ENCODE measurements around the gene ICE2.

- no peak for TF ChIP-seq CTCF (IDR thresholded peaks at IDR 0.05; ENCODE audit: low read depth, low read length)
- no peak for TF ChIP-seq EZH2phosphoT487 (IDR thresholded peaks at IDR 0.05; ENCODE audit: low read depth)
These were observed 61.8 kb downstream of the ICE2 start for GRCh38 chr15:60417112-60417511.
